A673 (cell line): ENCODE results near the gene OLFM1. TPM values are rescaled to one million over a fixed set of nuclear protein-coding genes. Genes with fewer than 3 reads are reported as not detected.

Source experiments
- BruUV-seq: library from RNA; stranded (reverse); fragments of 400-500 nt; replicated peaks from 2 replicates; lab custom pipeline; 2021; lab: Mats Ljungman, UMichigan
- CTCF ChIA-PET: fragments of 300-600 bp; sonication (Branson Sonifier 250); formaldehyde crosslinking; loops from one replicate; lab custom pipeline; 2022; ENCODE audit warnings: antibody characterized with exemption; lab: Charles Lee
- POLR2A ChIA-PET: fragments of 300-600 bp; sonication (Branson Sonifier 250); formaldehyde crosslinking; loops from one replicate; lab custom pipeline; 2022; ENCODE audit warnings: antibody characterized with exemption; ENCODE audit not compliant: low non-redundant PET; lab: Charles Lee
- DNase-seq: peaks from one replicate; pipeline ENCODE4 v3.0.0-alpha.2; 2015; ENCODE audit warnings: low spot score
- H3K27ac ChIP-seq: fragments of 200-600 bp; sonication (generic); 2 replicates; pipeline ENCODE4 v1.5.1; 2016; ENCODE audit warnings: mixed run types, low read depth, mild to moderate bottlenecking, mixed read lengths, antibody characterized with exemption, low read length; ENCODE audit not compliant: poor library complexity, severe bottlenecking
- H3K27me3 ChIP-seq: fragments of 200-600 bp; sonication (generic); replicated peaks from 2 replicates; pipeline ENCODE4 v1.6.1; 2017; ENCODE audit warnings: mixed run types, low read depth, mild to moderate bottlenecking, mixed read lengths, antibody characterized with exemption, low read length; ENCODE audit not compliant: insufficient read depth, poor library complexity
- H3K36me3 ChIP-seq: fragments of 200-600 bp; sonication (generic); 2 replicates; pipeline ENCODE4 v1.6.1; 2016; ENCODE audit warnings: mixed run types, mild to moderate bottlenecking, mixed read lengths, antibody characterized with exemption, low read length; ENCODE audit not compliant: insufficient read depth, poor library complexity, severe bottlenecking
- H3K4me1 ChIP-seq: fragments of 200-600 bp; sonication (generic); 2 replicates; pipeline ENCODE4 v1.6.1; 2017; ENCODE audit warnings: mixed run types, mild to moderate bottlenecking, mixed read lengths, antibody characterized with exemption, low read length; ENCODE audit not compliant: insufficient read depth, poor library complexity, severe bottlenecking
- H3K4me3 ChIP-seq: fragments of 200-600 bp; sonication (generic); 2 replicates; pipeline ENCODE4 v1.5.1; 2016; ENCODE audit warnings: low read depth, mixed run types, mild to moderate bottlenecking, mixed read lengths, low read length; ENCODE audit not compliant: poor library complexity, severe bottlenecking
- H3K9me3 ChIP-seq: fragments of 200-600 bp; sonication (generic); 2 replicates; pipeline ENCODE4 v1.6.1; 2016; ENCODE audit warnings: mixed run types, low read depth, mild to moderate bottlenecking, mixed read lengths, antibody characterized with exemption, low read length; ENCODE audit not compliant: poor library complexity, severe bottlenecking
- EZH2 ChIP-seq: fragments of 200-600 bp; sonication (generic); IDR thresholded peaks from 2 replicates; pipeline ENCODE4 v1.6.1; 2017; ENCODE audit warnings: borderline replicate concordance, low read depth, mild to moderate bottlenecking, mixed read lengths, antibody characterized with exemption, low read length; ENCODE audit not compliant: poor library complexity, severe bottlenecking
- intact Hi-C: fragments of 100-400 bp; cut with micrococcal nuclease; formaldehyde crosslinking; loops from one replicate; pipeline ENCODE4 v1.10.0; 2022; ENCODE audit not compliant: unreplicated experiment
- total RNA-seq: library from RNA; stranded (reverse); gene quantifications from 2 replicates; pipeline ENCODE4 v1.2.3, GENCODE V29; 2021
- TF ChIP-seq, protein P1 (sequence below): fragments of 300-800, 200-600 bp; sonication (generic); conservative IDR thresholded peaks from 2 replicates; pipeline ENCODE4 v1.5.1; 2017; ENCODE audit warnings: low read depth, mild to moderate bottlenecking, antibody characterized with exemption, low read length, moderate library complexity, mixed read lengths

OLFM1 gene
- total RNA-seq, 1 experiment from 2014 or later: 308 TPM

DNA sequence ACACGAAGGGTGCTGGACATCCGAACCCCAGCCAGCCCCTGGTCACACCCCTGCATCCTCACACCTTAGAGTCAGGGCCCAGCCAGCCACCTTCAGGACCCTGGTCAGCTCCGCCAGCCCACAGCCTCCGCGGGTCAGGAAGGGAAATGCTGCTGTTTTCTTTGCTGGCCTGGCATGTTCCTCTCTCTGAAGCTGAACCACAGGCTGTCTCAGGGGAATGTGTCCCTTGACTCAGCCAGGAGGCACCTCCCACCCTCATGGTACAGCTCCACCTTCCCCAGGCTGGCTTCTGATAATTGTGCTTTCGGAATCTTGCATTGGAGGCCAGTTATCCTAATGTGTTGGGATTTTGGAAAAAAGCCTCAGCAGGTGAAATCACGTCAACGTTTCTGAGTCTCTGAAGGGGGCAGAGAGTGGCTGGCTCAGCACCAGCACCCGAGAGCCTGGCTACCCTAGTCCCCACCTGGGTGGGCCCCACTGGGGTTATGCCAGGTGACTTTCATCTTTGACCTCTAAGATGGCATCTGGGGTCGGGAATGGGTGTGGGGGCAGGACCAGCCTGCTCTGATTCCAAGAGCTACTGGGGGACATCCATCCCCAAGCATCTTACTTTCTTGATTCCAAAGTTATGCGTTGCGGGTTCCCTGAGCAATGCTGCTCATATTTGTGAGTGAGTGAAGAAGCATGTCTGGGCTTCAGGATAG is 9.8 kb upstream of the OLFM1 start:
- intact Hi-C loops: loop anchor here (10.0 kb wide), 1 partner anchor 633 kb away; no protein-coding TSS in a partner anchor
- Histone ChIP-seq H3K4me1 (peaks cover 11% of the 10 kb centered on the region), H3K9me3 (no peaks in the 10 kb centered on the region), H3K27ac (no peak overlapping the region), H3K4me3 (no peak overlapping the region), H3K36me3 (no peaks in the 10 kb centered on the region), H3K27me3 (no peaks in the 10 kb centered on the region)
- BruUV-seq: no TSS peak
- POLR2A ChIA-PET: no interaction called here
- CTCF ChIA-PET: no interaction called here
- DNase-seq: peak; percentile 58
- no peak for TF ChIP-seq EZH2
- TF ChIP-seq, protein P1, sequence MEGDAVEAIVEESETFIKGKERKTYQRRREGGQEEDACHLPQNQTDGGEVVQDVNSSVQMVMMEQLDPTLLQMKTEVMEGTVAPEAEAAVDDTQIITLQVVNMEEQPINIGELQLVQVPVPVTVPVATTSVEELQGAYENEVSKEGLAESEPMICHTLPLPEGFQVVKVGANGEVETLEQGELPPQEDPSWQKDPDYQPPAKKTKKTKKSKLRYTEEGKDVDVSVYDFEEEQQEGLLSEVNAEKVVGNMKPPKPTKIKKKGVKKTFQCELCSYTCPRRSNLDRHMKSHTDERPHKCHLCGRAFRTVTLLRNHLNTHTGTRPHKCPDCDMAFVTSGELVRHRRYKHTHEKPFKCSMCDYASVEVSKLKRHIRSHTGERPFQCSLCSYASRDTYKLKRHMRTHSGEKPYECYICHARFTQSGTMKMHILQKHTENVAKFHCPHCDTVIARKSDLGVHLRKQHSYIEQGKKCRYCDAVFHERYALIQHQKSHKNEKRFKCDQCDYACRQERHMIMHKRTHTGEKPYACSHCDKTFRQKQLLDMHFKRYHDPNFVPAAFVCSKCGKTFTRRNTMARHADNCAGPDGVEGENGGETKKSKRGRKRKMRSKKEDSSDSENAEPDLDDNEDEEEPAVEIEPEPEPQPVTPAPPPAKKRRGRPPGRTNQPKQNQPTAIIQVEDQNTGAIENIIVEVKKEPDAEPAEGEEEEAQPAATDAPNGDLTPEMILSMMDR: no peak

DNA sequence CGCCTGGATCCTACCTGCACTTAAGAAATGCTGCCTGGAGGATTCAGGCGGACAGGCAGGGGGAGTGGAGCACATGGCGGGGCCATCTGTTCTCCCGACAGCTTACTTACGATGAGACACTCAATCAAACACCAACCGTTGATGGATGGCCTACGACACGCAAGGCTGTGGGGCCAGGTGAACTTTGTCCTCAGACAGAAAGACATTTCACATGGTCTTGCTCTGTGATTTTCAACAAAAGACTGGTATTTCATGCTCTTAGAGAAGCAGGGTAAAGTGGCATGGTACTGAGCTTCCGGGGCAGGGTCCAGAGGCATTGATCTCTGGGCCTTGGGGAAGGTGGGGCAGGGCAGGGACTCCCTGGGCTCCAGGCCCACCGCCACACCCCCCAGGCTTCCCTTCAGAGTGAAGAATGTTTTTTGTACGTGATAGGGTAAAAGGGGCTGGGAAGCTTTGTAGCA is 9.1 kb upstream of the OLFM1 start:
- POLR2A ChIA-PET: no interaction called here
- no peaks in the 10 kb centered on the region for H3K9me3 ChIP-seq
- peaks cover 13% of the 10 kb centered on the region for H3K4me1 ChIP-seq
- no peaks in the 10 kb centered on the region for H3K27me3 ChIP-seq
- H3K4me3 ChIP-seq: no peak overlapping the region
- H3K27ac ChIP-seq: no peak overlapping the region
- intact Hi-C loops: loop anchor here (10.0 kb wide), 1 partner anchor 634 kb away; no protein-coding TSS in a partner anchor
- no peak for TF ChIP-seq EZH2
- TF ChIP-seq, protein P1: no peak
- no peak for DNase-seq
- BruUV-seq: no TSS peak
- H3K36me3 ChIP-seq: no peaks in the 10 kb centered on the region
- CTCF ChIA-PET: no interaction called here

DNA sequence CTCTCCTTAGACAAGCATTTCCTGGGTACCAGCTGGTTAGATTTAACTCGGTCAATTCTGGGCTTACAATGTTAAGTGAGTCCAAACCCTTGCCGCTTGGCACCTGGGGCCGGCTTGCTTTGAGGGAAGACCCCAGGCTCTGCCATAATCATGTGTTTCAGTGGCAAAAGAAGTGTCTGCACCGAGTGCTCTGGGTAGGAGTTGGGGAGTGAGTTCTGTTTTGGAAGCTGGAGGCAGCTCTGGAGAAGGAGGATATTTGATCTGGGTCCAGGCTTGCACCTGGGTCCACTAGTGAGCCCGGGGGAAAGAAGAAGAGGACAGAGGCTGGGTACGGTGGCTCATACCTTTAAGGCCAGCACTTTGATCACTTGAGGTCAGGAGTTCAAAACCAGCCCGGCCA is 8.4 kb upstream of the OLFM1 start:
- TF ChIP-seq EZH2: no peak
- BruUV-seq: no TSS peak
- no peaks in the 10 kb centered on the region for H3K27me3 ChIP-seq
- H3K36me3 ChIP-seq: no peaks in the 10 kb centered on the region
- H3K4me1 ChIP-seq: peaks cover 20% of the 10 kb centered on the region
- no peak for DNase-seq
- no peak overlapping the region for H3K4me3 ChIP-seq
- ChIA-PET CTCF (no interaction called here), POLR2A (no interaction called here)
- no peaks in the 10 kb centered on the region for H3K9me3 ChIP-seq
- no peak overlapping the region for H3K27ac ChIP-seq
- intact Hi-C loops: loop anchor here (10.0 kb wide), 1 partner anchor 634 kb away; no protein-coding TSS in a partner anchor
